H1 (cell line): ENCODE measurements around the gene ISL2. TPM values are rescaled to one million over a fixed set of nuclear protein-coding genes. Genes with fewer than 3 reads are reported as not detected.

Source experiments
- CTCF ChIA-PET: fragments of 300-600 bp; sonication (Branson Sonifier 250); formaldehyde crosslinking; loops from one replicate; lab custom pipeline; 2021; ENCODE audit not compliant: partially characterized antibody; lab: Charles Lee
- POLR2A ChIA-PET: fragments of 300-600 bp; sonication (Branson Sonifier 250); formaldehyde crosslinking; loops from one replicate; lab custom pipeline; 2021; ENCODE audit warnings: inconsistent platforms; ENCODE audit not compliant: partially characterized antibody; lab: Charles Lee
- DNase-seq, 2 experiments: peaks; one replicate each; pipeline versions ENCODE4 v3.0.0 to v3.0.0-alpha.2; 2010 to 2022; ENCODE audit warnings: low spot score in 2 of 2, low read depth in 1 of 2, mixed read lengths in 1 of 2
- FAIRE-seq: peaks from 2 replicates; lab custom pipeline; 2011; peaks lifted over from hg19 to GRCh38; lab: Jason Lieb, UNC
- H2AFZ ChIP-seq: 2 replicates; pipeline ENCODE4 v1.8.1; 2012; ENCODE audit warnings: low read length, inconsistent platforms
- H2AK5ac ChIP-seq: 2 replicates; pipeline ENCODE4 v1.6.1; 2013; ENCODE audit warnings: low read depth, low read length
- H2BK120ac ChIP-seq: replicated peaks from 2 replicates; pipeline ENCODE3; 2013; ENCODE audit warnings: low read depth, low read length, inconsistent platforms
- H2BK12ac ChIP-seq: 2 replicates; pipeline ENCODE4 v1.6.1; 2013; ENCODE audit warnings: low read depth, low read length
- H2BK15ac ChIP-seq: 2 replicates; pipeline ENCODE4 v1.6.1; 2013; ENCODE audit warnings: low read length
- H2BK20ac ChIP-seq: 2 replicates; pipeline ENCODE4 v1.6.1; 2013; ENCODE audit warnings: low read length
- H2BK5ac ChIP-seq: 2 replicates; pipeline ENCODE4 v1.6.1; 2013; ENCODE audit warnings: low read depth, low read length
- H3K14ac ChIP-seq: 2 replicates; pipeline ENCODE4 v1.6.1; 2013; ENCODE audit warnings: inconsistent platforms; ENCODE audit not compliant: insufficient read length
- H3K18ac ChIP-seq: 2 replicates; pipeline ENCODE4 v1.6.1; 2013; ENCODE audit warnings: low read length; ENCODE audit errors: extremely low read depth
- H3K23ac ChIP-seq: 2 replicates; pipeline ENCODE4 v1.6.1; 2013; ENCODE audit warnings: inconsistent platforms; ENCODE audit not compliant: insufficient read length
- H3K23me2 ChIP-seq: 2 replicates; pipeline ENCODE4 v1.6.1; 2013; ENCODE audit warnings: low read depth, low read length
- H3K27ac ChIP-seq: 2 replicates; pipeline ENCODE4 v1.6.1; 2011; ENCODE audit warnings: low read depth, low read length, inconsistent platforms
- H3K27me3 ChIP-seq, 4 experiments: replicated peaks in 1 of 4; 1 replicate in 1 of 4; 2 replicates in 3 of 4; pipeline versions ENCODE4 v1.6.1 to v1.8.1; 2011 to 2013; ENCODE audit warnings: low read length in 3 of 4, mild to moderate bottlenecking in 3 of 4, inconsistent platforms in 2 of 4, mixed read lengths in 2 of 4, moderate library complexity in 1 of 4; ENCODE audit not compliant: control insufficient read depth in 3 of 4, insufficient read depth in 3 of 4; ENCODE audit errors: extremely low read depth in 1 of 4
- H3K36me3 ChIP-seq, 4 experiments: 2 replicates each; pipeline versions ENCODE4 v1.6.1 to v1.8.1; 2011 to 2013; ENCODE audit warnings: mild to moderate bottlenecking in 4 of 4, low read length in 3 of 4, moderate library complexity in 2 of 4, control low read depth in 1 of 4, inconsistent platforms in 1 of 4; ENCODE audit not compliant: insufficient read depth in 4 of 4, control insufficient read depth in 2 of 4
- H3K4ac ChIP-seq: replicated peaks from 2 replicates; pipeline ENCODE3; 2013; ENCODE audit warnings: low read length, low read depth, mixed read lengths, inconsistent platforms; ENCODE audit not compliant: insufficient read length
- H3K4me1 ChIP-seq, 4 experiments: replicated peaks in 1 of 4; 1 replicate in 1 of 4; 2 replicates in 3 of 4; pipeline versions ENCODE4 v1.6.1 to v1.8.1; 2011 to 2013; ENCODE audit warnings: low read length in 3 of 4, inconsistent platforms in 2 of 4, mixed read lengths in 1 of 4; ENCODE audit not compliant: insufficient read depth in 4 of 4, control insufficient read depth in 3 of 4
- H3K4me2 ChIP-seq, 2 experiments: 2 replicates each; pipeline versions ENCODE4 v1.6.1 to v1.8.1; 2011 to 2013; ENCODE audit warnings: low read depth in 2 of 2, low read length in 2 of 2, control low read depth in 1 of 2, inconsistent platforms in 1 of 2, mild to moderate bottlenecking in 1 of 2; ENCODE audit not compliant: insufficient read depth in 1 of 2
- H3K4me3 ChIP-seq, 4 experiments: fragments of 200-600, 300-600 bp in 1 of 4; sonication (generic), shearing (Covaris generic), sonication (Bioruptor Twin) in 1 of 4; 2 replicates each; pipeline versions ENCODE4 v1.5.1 to v1.8.1; 2011 to 2016; ENCODE audit warnings: low read length in 4 of 4, low read depth in 3 of 4, control low read depth in 2 of 4, inconsistent platforms in 2 of 4, mild to moderate bottlenecking in 2 of 4, mixed read lengths in 1 of 4, moderate library complexity in 1 of 4; ENCODE audit not compliant: insufficient read depth in 2 of 4; ENCODE audit errors: extremely low read depth in 1 of 4
- H3K56ac ChIP-seq: replicated peaks from 2 replicates; pipeline ENCODE3; 2013; ENCODE audit warnings: low read depth, mild to moderate bottlenecking, mixed read lengths, low read length, inconsistent platforms; ENCODE audit not compliant: insufficient read length
- H3K79me1 ChIP-seq: 2 replicates; pipeline ENCODE4 v1.6.1; 2013; ENCODE audit warnings: low read depth, low read length, control low read depth
- H3K79me2 ChIP-seq, 2 experiments: 2 replicates each; pipeline versions ENCODE4 v1.6.1 to v1.8.1; 2012 to 2013; ENCODE audit warnings: low read length in 2 of 2, mild to moderate bottlenecking in 2 of 2, inconsistent platforms in 1 of 2; ENCODE audit not compliant: insufficient read depth in 2 of 2, control insufficient read depth in 1 of 2
- H3K9ac ChIP-seq, 4 experiments: replicated peaks in 1 of 4; 1 replicate in 1 of 4; 2 replicates in 3 of 4; pipeline versions ENCODE4 v1.6.1 to v1.8.1; 2011 to 2013; ENCODE audit warnings: low read depth in 3 of 4, low read length in 3 of 4, control low read depth in 2 of 4, mild to moderate bottlenecking in 2 of 4, moderate library complexity in 2 of 4, inconsistent platforms in 1 of 4; ENCODE audit errors: extremely low read depth in 1 of 4
- H3K9me3 ChIP-seq, 2 experiments: 2 replicates each; pipeline versions ENCODE4 v1.6.1 to v1.8.1; 2012 to 2013; ENCODE audit warnings: mild to moderate bottlenecking in 2 of 2, moderate library complexity in 2 of 2, control low read depth in 1 of 2, inconsistent platforms in 1 of 2, low read depth in 1 of 2, low read length in 1 of 2, mixed read lengths in 1 of 2; ENCODE audit not compliant: insufficient read depth in 2 of 2
- H4K20me1 ChIP-seq, 2 experiments: replicated peaks in 1 of 2; 2 replicates each; pipeline versions ENCODE3 to v1.8.1; 2011 to 2013; ENCODE audit warnings: inconsistent platforms in 2 of 2, low read length in 2 of 2, mild to moderate bottlenecking in 1 of 2; ENCODE audit not compliant: insufficient read depth in 2 of 2, control insufficient read depth in 1 of 2
- H4K5ac ChIP-seq: 2 replicates; pipeline ENCODE4 v1.6.1; 2013; ENCODE audit warnings: low read length, low read depth, mixed read lengths, inconsistent platforms; ENCODE audit not compliant: insufficient read length
- H4K8ac ChIP-seq: 2 replicates; pipeline ENCODE4 v1.8.0; 2013; ENCODE audit warnings: mild to moderate bottlenecking, moderate library complexity, low read length, inconsistent platforms; ENCODE audit not compliant: insufficient read depth; ENCODE audit errors: extremely low read depth
- H4K91ac ChIP-seq: replicated peaks from 2 replicates; pipeline ENCODE3; 2013; ENCODE audit warnings: low read length, mixed read lengths, inconsistent platforms; ENCODE audit not compliant: insufficient read length
- CHD2 ChIP-seq: IDR thresholded peaks from 2 replicates; pipeline ENCODE4 v1.6.1; 2012; ENCODE audit warnings: low read length, improper control_type of control experiment
- FOSL1 ChIP-seq: IDR thresholded peaks from 2 replicates; pipeline ENCODE4 v1.6.1; 2011; ENCODE audit warnings: mild to moderate bottlenecking, low read depth, low read length, moderate library complexity; ENCODE audit not compliant: insufficient read depth
- GABPA ChIP-seq: IDR thresholded peaks from 2 replicates; pipeline ENCODE4 v1.6.1; 2011; ENCODE audit warnings: mild to moderate bottlenecking, low read length, moderate library complexity, borderline replicate concordance; ENCODE audit not compliant: insufficient read depth
- HDAC2 ChIP-seq, 2 experiments: fragments of 300-600 bp in 1 of 2; sonication (generic) in 1 of 2; IDR thresholded peaks; 2 replicates each; pipeline ENCODE4 v1.6.1; 2011 to 2012; ENCODE audit warnings: low read depth in 2 of 2, low read length in 2 of 2, mild to moderate bottlenecking in 2 of 2, moderate library complexity in 2 of 2, borderline replicate concordance in 1 of 2, inconsistent platforms in 1 of 2
- HDAC6 ChIP-seq: IDR thresholded peaks from one replicate; pipeline ENCODE4 v1.7.1; 2012; ENCODE audit warnings: low read depth, mild to moderate bottlenecking, inconsistent platforms, low read length, moderate library complexity
- POU5F1 ChIP-seq: IDR thresholded peaks from 2 replicates; pipeline ENCODE4 v1.6.1; 2011; ENCODE audit warnings: low read depth, mild to moderate bottlenecking, low read length, moderate library complexity
- RBBP5 ChIP-seq: IDR thresholded peaks from 2 replicates; pipeline ENCODE4 v1.7.1; 2012; ENCODE audit warnings: low read depth, mild to moderate bottlenecking, inconsistent platforms, low read length, moderate library complexity, borderline replicate concordance
- SIRT6 ChIP-seq: IDR thresholded peaks from one replicate; pipeline ENCODE4 v1.7.1; 2012; ENCODE audit warnings: low read length, inconsistent platforms
- SIX5 ChIP-seq: IDR thresholded peaks from 2 replicates; pipeline ENCODE4 v1.6.1; 2011; ENCODE audit warnings: mild to moderate bottlenecking, low read depth, low read length
- TCF12 ChIP-seq: IDR thresholded peaks from 2 replicates; pipeline ENCODE4 v1.6.1; 2011; ENCODE audit warnings: low read depth, mild to moderate bottlenecking, low read length
- YY1 ChIP-seq: IDR thresholded peaks from 2 replicates; pipeline ENCODE4 v1.6.1; 2011; ENCODE audit warnings: low read depth, mild to moderate bottlenecking, low read length
- polyA plus RNA-seq, 7 experiments: library from polyadenylated mRNA; depleted of rRNA in 3 of 7; stranded (reverse) in 5 of 7; unstranded in 2 of 7; fragments of >200 nt in 5 of 7; fragments of 200-250 nt in 2 of 7; gene quantifications; 1 replicate in 5 of 7; 2 replicates in 1 of 7; 4 replicates in 1 of 7; pipeline versions ENCODE4 v1.2.1 to v1.2.3, GENCODE V29; 2011 to 2013; ENCODE audit warnings: missing spikeins in 2 of 7, mixed read lengths in 2 of 7
- total RNA-seq: library from RNA; stranded (reverse); fragmentation: NEBNext Ultra II Directional; extraction: Animal tissue kit (Norgen Biotek cat#: 25700); gene quantifications from 2 replicates; pipeline ENCODE4 v1.2.1, GENCODE V29; 2021
- TF ChIP-seq, protein P1 (sequence below): IDR thresholded peaks from 2 replicates; pipeline ENCODE4 v1.6.1; 2012; ENCODE audit warnings: inconsistent platforms
- TF ChIP-seq, protein P2 (sequence below), 3 experiments: IDR thresholded peaks; 1 replicate in 2 of 3; 2 replicates in 1 of 3; pipeline versions ENCODE4 v1.5.1 to v1.6.1; 2011; ENCODE audit warnings: low read length in 3 of 3, mild to moderate bottlenecking in 3 of 3, inconsistent platforms in 2 of 3, low read depth in 1 of 3, moderate library complexity in 1 of 3; ENCODE audit not compliant: insufficient read depth in 1 of 3; ENCODE audit errors: control extremely low read depth in 1 of 3

ISL2 gene
- total and polyA plus RNA-seq, 2 of the 8 experiments (the other 6 are each of a cell fraction or from before 2014, with no cell fraction given), result 0.32 to 0.99 TPM

DNA sequence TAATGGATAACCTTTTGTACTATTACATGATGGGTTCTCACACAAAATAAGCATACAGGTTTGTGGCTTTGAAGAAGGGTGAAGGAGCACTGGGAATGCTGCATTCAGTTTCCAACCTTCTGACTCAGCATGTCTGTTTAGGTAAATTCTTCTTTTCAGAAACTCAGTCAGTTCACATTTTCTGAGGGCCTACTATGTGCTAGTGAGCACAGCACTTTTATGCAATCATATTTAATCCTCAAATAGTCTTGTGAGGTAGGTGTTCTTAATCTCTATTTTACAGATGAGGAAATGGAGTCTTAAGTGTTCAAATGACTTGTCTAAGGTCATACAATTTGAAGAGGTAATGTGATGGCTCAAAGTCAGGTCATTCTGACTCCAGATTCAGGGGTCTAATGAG is 41.2 kb downstream of the ISL2 start:
- Histone ChIP-seq H4K20me1 (no peaks in the 10 kb centered on the region), H3K27ac (no peak overlapping the region), H2AK5ac (no peak overlapping the region), H3K14ac (no peak overlapping the region), H3K36me3 (no peaks in the 10 kb centered on the region), H3K23me2 (no peaks in the 10 kb centered on the region), H4K5ac (no peak overlapping the region), H3K4me3 (no peak overlapping the region), H2BK12ac (no peak overlapping the region), H3K9me3 (no peaks in the 10 kb centered on the region; a peak in 1 of 4 replicates), H3K79me2 (no peaks in the 10 kb centered on the region), H2BK15ac (no peak overlapping the region), H4K8ac (no peak overlapping the region), H2BK120ac (no peak overlapping the region), H3K79me1 (no peaks in the 10 kb centered on the region), H3K56ac (no peak overlapping the region), H2BK20ac (no peak overlapping the region), H3K27me3 (no peaks in the 10 kb centered on the region), H2AFZ (no peak overlapping the region), H3K23ac (no peak overlapping the region), H3K4ac (no peak overlapping the region), H3K18ac (no peak overlapping the region), H4K91ac (no peak overlapping the region), H3K9ac (no peak overlapping the region), H3K4me2 (no peak overlapping the region), H3K4me1 (no peaks in the 10 kb centered on the region), H2BK5ac (no peak overlapping the region)
- CTCF ChIA-PET, result no interaction called here
- POLR2A ChIA-PET, result no interaction called here
- FAIRE-seq (no peak), DNase-seq (no peak)
- TF ChIP-seq SIRT6, result no peak
- TF ChIP-seq, protein P1, sequence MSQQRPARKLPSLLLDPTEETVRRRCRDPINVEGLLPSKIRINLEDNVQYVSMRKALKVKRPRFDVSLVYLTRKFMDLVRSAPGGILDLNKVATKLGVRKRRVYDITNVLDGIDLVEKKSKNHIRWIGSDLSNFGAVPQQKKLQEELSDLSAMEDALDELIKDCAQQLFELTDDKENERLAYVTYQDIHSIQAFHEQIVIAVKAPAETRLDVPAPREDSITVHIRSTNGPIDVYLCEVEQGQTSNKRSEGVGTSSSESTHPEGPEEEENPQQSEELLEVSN, result no peak
- TF ChIP-seq HDAC6, result no peak
- no peak for TF ChIP-seq GABPA
- TF ChIP-seq, protein P2, sequence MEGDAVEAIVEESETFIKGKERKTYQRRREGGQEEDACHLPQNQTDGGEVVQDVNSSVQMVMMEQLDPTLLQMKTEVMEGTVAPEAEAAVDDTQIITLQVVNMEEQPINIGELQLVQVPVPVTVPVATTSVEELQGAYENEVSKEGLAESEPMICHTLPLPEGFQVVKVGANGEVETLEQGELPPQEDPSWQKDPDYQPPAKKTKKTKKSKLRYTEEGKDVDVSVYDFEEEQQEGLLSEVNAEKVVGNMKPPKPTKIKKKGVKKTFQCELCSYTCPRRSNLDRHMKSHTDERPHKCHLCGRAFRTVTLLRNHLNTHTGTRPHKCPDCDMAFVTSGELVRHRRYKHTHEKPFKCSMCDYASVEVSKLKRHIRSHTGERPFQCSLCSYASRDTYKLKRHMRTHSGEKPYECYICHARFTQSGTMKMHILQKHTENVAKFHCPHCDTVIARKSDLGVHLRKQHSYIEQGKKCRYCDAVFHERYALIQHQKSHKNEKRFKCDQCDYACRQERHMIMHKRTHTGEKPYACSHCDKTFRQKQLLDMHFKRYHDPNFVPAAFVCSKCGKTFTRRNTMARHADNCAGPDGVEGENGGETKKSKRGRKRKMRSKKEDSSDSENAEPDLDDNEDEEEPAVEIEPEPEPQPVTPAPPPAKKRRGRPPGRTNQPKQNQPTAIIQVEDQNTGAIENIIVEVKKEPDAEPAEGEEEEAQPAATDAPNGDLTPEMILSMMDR (IDR thresholded peaks at IDR 0.05; ENCODE audit: control extremely low read depth in 1 of 3, insufficient read depth in 1 of 3, low read depth in 1 of 3, low read length in 3 of 3), result no peak
- TF ChIP-seq RBBP5, result no peak
- TF ChIP-seq FOSL1, result no peak
- TF ChIP-seq HDAC2 (IDR thresholded peaks at IDR 0.05; ENCODE audit: borderline replicate concordance in 1 of 2, low read depth in 2 of 2, low read length in 2 of 2), result no peak
- no peak for TF ChIP-seq TCF12
- no peak for TF ChIP-seq YY1
- no peak for TF ChIP-seq CHD2
- no peak for TF ChIP-seq SIX5
- TF ChIP-seq POU5F1, result no peak
